K562 (cell line): ENCODE data around the gene CAMSAP2. TPM values are rescaled to one million over a fixed set of nuclear protein-coding genes. Genes with fewer than 3 reads are reported as not detected.

Experiments used
- ATAC-seq: fragments of 200-7000 bp; cut with Tn5 transposase; 3 replicates; pipeline ENCODE4 v1.9.1; 2020; ENCODE audit warnings: moderate library complexity
- BruUV-seq: library from RNA; stranded (reverse); fragments of 400-500 nt; replicated peaks from 2 replicates; lab custom pipeline; 2021; lab: Mats Ljungman, UMichigan
- CTCF ChIA-PET: fragments of 300-600 bp; formaldehyde crosslinking; extraction: SDS; loops from one replicate; lab custom pipeline; 2021; ENCODE audit warnings: low intra/inter-chr PET ratio; lab: Yijun Ruan, JAX
- POLR2A ChIA-PET: fragments of 300-600, 350-650 bp; sonication (Branson Sonifier 250); formaldehyde crosslinking; extraction: SDS; loops from one replicate; lab custom pipeline; 2021; ENCODE audit warnings: antibody characterized with exemption, inconsistent platforms; lab: Yijun Ruan, JAX
- DNase-seq, 4 experiments: peaks; one replicate each; pipeline versions ENCODE4 v3.0.0 to v3.0.0-alpha.2; 2011 to 2018; ENCODE audit warnings: low spot score in 3 of 4, mixed read lengths in 3 of 4; ENCODE audit errors: extremely low read depth in 1 of 4
- FAIRE-seq: peaks from 2 replicates; lab custom pipeline; 2011; peaks lifted over from hg19 to GRCh38; lab: Jason Lieb, UNC
- H2AFZ ChIP-seq: 2 replicates; pipeline ENCODE4 v1.6.0; 2011; ENCODE audit warnings: low read depth, low read length, control low read depth, inconsistent platforms
- H3K27ac ChIP-seq: fragments of 200-600 bp; 3 replicates; pipeline ENCODE4 v1.8.0; 2011; ENCODE audit warnings: low read depth, mild to moderate bottlenecking, control low read depth, inconsistent platforms, low read length, moderate library complexity, mixed read lengths; ENCODE audit errors: extremely low read depth
- H3K27me3 ChIP-seq, 2 experiments: fragments of 300-600 bp in 1 of 2; 2 replicates in 1 of 2; 3 replicates in 1 of 2; pipeline versions ENCODE4 v1.6.0 to v1.8.0; 2011; ENCODE audit warnings: inconsistent platforms in 2 of 2, low read length in 2 of 2, mild to moderate bottlenecking in 1 of 2, mixed read lengths in 1 of 2, moderate library complexity in 1 of 2; ENCODE audit not compliant: control insufficient read depth in 2 of 2, insufficient read depth in 2 of 2
- H3K36me3 ChIP-seq: fragments of 300-600 bp; 3 replicates; pipeline ENCODE4 v1.8.0; 2011; ENCODE audit warnings: mild to moderate bottlenecking, low read length, inconsistent platforms; ENCODE audit not compliant: control insufficient read depth, insufficient read depth
- H3K4me1 ChIP-seq, 2 experiments: fragments of 200-600 bp in 1 of 2; replicated peaks in 1 of 2; 2 replicates in 1 of 2; 3 replicates in 1 of 2; pipeline versions ENCODE4 v1.5.1 to v1.8.0; 2011; ENCODE audit warnings: inconsistent platforms in 2 of 2, low read length in 2 of 2, mild to moderate bottlenecking in 1 of 2, mixed read lengths in 1 of 2, moderate library complexity in 1 of 2; ENCODE audit not compliant: control insufficient read depth in 2 of 2, insufficient read depth in 2 of 2
- H3K4me2 ChIP-seq: 2 replicates; pipeline ENCODE4 v1.6.1; 2011; ENCODE audit warnings: low read length, control low read depth, inconsistent platforms, mixed read lengths; ENCODE audit not compliant: insufficient read depth
- H3K4me3 ChIP-seq: fragments of 200-600 bp; sonication (generic), shearing (Covaris generic); 2 replicates; pipeline ENCODE4 v1.5.1; 2016; ENCODE audit warnings: control low read depth, inconsistent platforms
- H3K79me2 ChIP-seq: fragments of 200-600 bp; 3 replicates; pipeline ENCODE4 v1.8.0; 2011; ENCODE audit warnings: low read length, inconsistent platforms; ENCODE audit not compliant: control insufficient read depth, insufficient read depth
- H3K9ac ChIP-seq, 2 experiments: 2 replicates each; pipeline versions ENCODE4 v1.6.0 to v1.6.1; 2011; ENCODE audit warnings: low read depth in 2 of 2, low read length in 2 of 2, control low read depth in 1 of 2, inconsistent platforms in 1 of 2, mild to moderate bottlenecking in 1 of 2, mixed read lengths in 1 of 2; ENCODE audit not compliant: insufficient read depth in 1 of 2
- H3K9me1 ChIP-seq: one replicate; pipeline ENCODE4 v1.6.0; 2011; ENCODE audit warnings: inconsistent platforms, mild to moderate bottlenecking, low read length, moderate library complexity; ENCODE audit not compliant: control insufficient read depth, insufficient read depth
- H3K9me3 ChIP-seq: replicated peaks from 2 replicates; pipeline ENCODE4 v1.5.1; 2011; ENCODE audit warnings: low read depth, low read length, inconsistent platforms; ENCODE audit not compliant: control insufficient read depth, insufficient read depth
- H4K20me1 ChIP-seq: replicated peaks from 2 replicates; pipeline ENCODE4 v1.6.1; 2011; ENCODE audit warnings: low read length, inconsistent platforms, mixed read lengths; ENCODE audit not compliant: control insufficient read depth, insufficient read depth
- ELF1 ChIP-seq: fragments of 200-800 bp; sonication (Bioruptor generic); IDR thresholded peaks from 2 replicates; pipeline ENCODE4 v1.6.1; 2016; ENCODE audit warnings: missing genetic modification characterization, missing compliant biosample characterization
- ETV5 ChIP-seq: sonication (generic); formaldehyde crosslinking; IDR thresholded peaks from 2 replicates; pipeline ENCODE4 v1.4.0; 2020; ENCODE audit warnings: low read depth, mild to moderate bottlenecking, missing genetic modification reagents
- HMG20A ChIP-seq: fragments of 450-650 bp; formaldehyde crosslinking; conservative IDR thresholded peaks from 2 replicates; pipeline ENCODE4 v1.4.0; 2020; ENCODE audit warnings: mild to moderate bottlenecking, mixed read lengths
- HNRNPL ChIP-seq: fragments of 200-400 bp; formaldehyde crosslinking; IDR thresholded peaks from 2 replicates; pipeline ENCODE4 v1.6.1; 2017; ENCODE audit warnings: low read depth, mild to moderate bottlenecking, low read length
- MAFG ChIP-seq: fragments of 450-650 bp; conservative IDR thresholded peaks from 2 replicates; pipeline ENCODE4 v1.6.1; 2016; ENCODE audit warnings: missing genetic modification characterization, missing compliant biosample characterization
- MEF2A ChIP-seq: IDR thresholded peaks from 2 replicates; pipeline ENCODE4 v1.6.1; 2011; ENCODE audit warnings: low read depth, mild to moderate bottlenecking, low read length, moderate library complexity; ENCODE audit not compliant: control insufficient read depth
- MYNN ChIP-seq, 2 experiments: sonication (generic); formaldehyde crosslinking in 1 of 2; IDR thresholded peaks; 2 replicates each; pipeline versions ENCODE4 v1.5.0 to v1.6.1; 2016 to 2020; ENCODE audit warnings: antibody characterized with exemption in 1 of 2, missing genetic modification reagents in 1 of 2
- POLR2G ChIP-seq: fragments of 200-400 bp; formaldehyde crosslinking; IDR thresholded peaks from 2 replicates; pipeline ENCODE4 v1.6.1; 2017; ENCODE audit warnings: low read depth, mild to moderate bottlenecking, antibody characterized with exemption, low read length, moderate library complexity
- RB1 ChIP-seq: fragments of 450-650 bp; IDR thresholded peaks from 2 replicates; pipeline ENCODE4 v1.6.1; 2017; ENCODE audit warnings: low read depth, mild to moderate bottlenecking
- TAL1 ChIP-seq: fragments of 450-650 bp; IDR thresholded peaks from 2 replicates; pipeline ENCODE4 v1.6.1; 2016; ENCODE audit warnings: mild to moderate bottlenecking
- ZFP1 ChIP-seq: fragments of 450-650 bp; formaldehyde crosslinking; IDR thresholded peaks from 2 replicates; pipeline ENCODE4 v1.4.0; 2020; ENCODE audit warnings: mild to moderate bottlenecking, mixed read lengths
- ZNF140 ChIP-seq: fragments of 250-450 bp; sonication (Bioruptor Pico); IDR thresholded peaks from 2 replicates; pipeline ENCODE4 v1.8.0; 2021; ENCODE audit warnings: moderate library complexity, mild to moderate bottlenecking, inconsistent platforms
- ZNF431 ChIP-seq: sonication (generic); formaldehyde crosslinking; IDR thresholded peaks from 2 replicates; pipeline ENCODE4 v1.8.0; 2022; ENCODE audit warnings: mild to moderate bottlenecking, missing genetic modification reagents
- ZNF717 ChIP-seq: fragments of 250-450 bp; sonication (Bioruptor Pico); IDR thresholded peaks from 2 replicates; pipeline ENCODE4 v1.5.0; 2021
- WGBS: fragments of 100-300 bp; shearing (Covaris generic); methylation state at CpG from one replicate; pipeline ENCODE4 v1.1.6; 2016; ENCODE audit warnings: low coverage, mixed read lengths; ENCODE audit not compliant: insufficient coverage; ENCODE audit errors: missing lambda C conversion rate; 5-methylcytosine and 5-hydroxymethylcytosine counted together
- in situ Hi-C: fragments of 300-500 bp; cut with MboI; formaldehyde crosslinking; loops from 4 replicates; pipeline ENCODE4 v1.15.0; 2018; ENCODE audit warnings: inconsistent platforms, mixed read lengths
- intact Hi-C: fragments of 100-400 bp; cut with micrococcal nuclease; formaldehyde crosslinking; loops from 2 replicates; pipeline ENCODE4 v1.14.2; 2022
- polyA plus RNA-seq, 8 experiments: library from polyadenylated mRNA; depleted of rRNA in 4 of 8; stranded (reverse) in 5 of 8; unstranded in 3 of 8; fragments of >200 nt; fragmentation: Nextera tagmentation in 2 of 8; fragmentation: Illumina TruSeq in 1 of 8; extraction: Ambion mirVana in 2 of 8; extraction: Trizol in 1 of 8; gene quantifications; 2 replicates each; pipeline versions ENCODE4 v1.2.1 to v1.2.3, GENCODE V29; 2011 to 2014; ENCODE audit warnings: inconsistent platforms in 1 of 8, missing spikeins in 1 of 8
- total RNA-seq, 7 experiments: library from RNA; depleted of rRNA in 6 of 7; stranded (reverse); fragments of >200 nt in 6 of 7; fragmentation: Illumina TruSeq in 2 of 7; extraction: Trizol in 2 of 7; gene quantifications; 2 replicates each; pipeline versions ENCODE4 v1.2.1 to v1.2.3, GENCODE V29; 2011 to 2021; ENCODE audit warnings: low replicate concordance in 1 of 7
- TF ChIP-seq, protein P1 (sequence below): sonication (generic); formaldehyde crosslinking; IDR thresholded peaks from 2 replicates; pipeline ENCODE4 v1.8.1; 2023; ENCODE audit warnings: mild to moderate bottlenecking, missing genetic modification reagents
- TF ChIP-seq, protein P2 (sequence below): fragments of 450-650 bp; IDR thresholded peaks from 2 replicates; pipeline ENCODE4 v1.6.1; 2018; ENCODE audit not compliant: partially characterized antibody

Gene CAMSAP2
- total and polyA plus RNA-seq, 9 of the 15 experiments (the other 6 are each of a cell fraction or from before 2014, with no cell fraction given) = 1.4 to 7.5 (median 2.7) TPM

DNA sequence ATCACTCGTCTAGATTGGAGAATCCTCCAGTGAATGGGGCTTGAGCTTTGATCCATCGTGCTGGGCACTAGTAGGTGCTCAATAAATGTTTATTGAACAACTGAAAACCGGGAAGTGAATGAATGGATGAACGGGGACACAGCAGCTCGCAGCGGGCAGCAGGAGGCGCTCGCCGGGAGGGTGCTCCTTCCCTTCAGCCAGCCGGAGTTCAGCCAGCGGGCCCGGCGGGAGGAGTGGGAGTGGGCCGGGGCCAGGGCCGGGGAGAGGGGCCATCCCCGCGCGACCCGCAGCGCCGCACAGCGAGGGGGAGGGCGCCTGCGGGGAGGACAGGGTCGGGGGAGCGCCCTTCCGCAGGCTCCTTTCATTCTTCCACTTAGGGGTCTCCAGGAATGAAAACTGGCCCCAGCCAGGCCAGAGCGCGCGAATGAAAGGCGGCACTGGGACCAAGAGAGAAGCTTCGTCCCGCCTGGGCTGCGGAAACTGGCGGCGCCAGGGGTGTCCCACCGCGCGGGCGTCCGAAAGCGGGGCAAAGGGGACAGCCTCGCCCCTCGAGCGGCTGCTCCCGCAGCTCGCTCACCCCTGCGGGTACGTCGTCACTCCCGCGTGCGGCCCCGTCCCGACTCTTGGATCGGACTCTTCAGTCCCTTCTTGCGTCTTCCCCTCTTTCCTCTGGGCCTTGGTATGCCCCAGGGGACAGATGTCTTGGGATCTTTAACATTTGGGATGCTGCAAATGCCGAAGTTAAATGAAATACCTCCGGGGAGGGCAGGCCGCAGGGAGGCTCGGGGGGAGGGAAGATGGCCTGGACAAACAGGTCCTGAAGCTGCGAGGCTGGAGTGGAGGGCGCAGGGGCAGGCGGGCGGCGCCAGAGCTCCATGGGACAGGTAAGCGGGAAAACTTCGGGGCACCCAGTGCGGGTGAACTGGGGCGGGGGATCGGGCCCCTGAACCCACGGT, 152.4 kb downstream of the CAMSAP2 start:
- Histone ChIP-seq H3K4me1 (peaks cover 7 to 18% of the 10 kb centered on the region in 2 experiments; a peak in 4 of 5 replicates), H3K79me2 (no peaks in the 10 kb centered on the region), H3K27me3 (peaks cover 71 to 81% of the 10 kb centered on the region in 2 experiments), H2AFZ (no peak overlapping the region), H3K36me3 (no peaks in the 10 kb centered on the region), H3K27ac (no peak overlapping the region), H3K4me2 (no peak overlapping the region), H4K20me1 (peaks cover 26% of the 10 kb centered on the region), H3K9ac (no peak overlapping the region), H3K4me3 (no peak overlapping the region), H3K9me3 (no peaks in the 10 kb centered on the region), H3K9me1 (no peaks in the 10 kb centered on the region)
- FAIRE-seq (no peak), DNase-seq (no peak), ATAC-seq (peak; percentile 24; the same call in 1 of the 3 replicates)
- in situ Hi-C loops = no loop called here
- 18% methylated on average over 47 of the region's 72 CpGs for WGBS
- BruUV-seq = no TSS peak
- intact Hi-C loops = no loop called here
- POLR2A ChIA-PET = interaction anchor here (1.2 to 1.5 kb wide), 2 partner anchors 10 to 15 kb away, joined by 3 to 4 read pairs; no protein-coding TSS in a partner anchor
- CTCF ChIA-PET = interaction anchor here (0.7 kb wide), 1 partner anchor 17 kb away, joined by 3 read pairs; no protein-coding TSS in a partner anchor
- TF ChIP-seq ELF1 (tag) (no peak), MAFG (tag) (no peak), HMG20A (no peak), MEF2A (no peak), ETV5 (CRISPR knock-in tag) (no peak), RB1 (no peak), ZNF140 (CRISPR knock-in tag) (no peak), TAL1 (no peak), MYNN (IDR thresholded peaks at IDR 0.05) (no peak), MYNN (CRISPR knock-in tag; IDR thresholded peaks at IDR 0.05) (no peak), HNRNPL (no peak), ZFP1 (CRISPR knock-in tag) (no peak), ZNF717 (CRISPR knock-in tag) (no peak), POLR2G (no peak), ZNF431 (no peak)
- TF ChIP-seq, protein P1, sequence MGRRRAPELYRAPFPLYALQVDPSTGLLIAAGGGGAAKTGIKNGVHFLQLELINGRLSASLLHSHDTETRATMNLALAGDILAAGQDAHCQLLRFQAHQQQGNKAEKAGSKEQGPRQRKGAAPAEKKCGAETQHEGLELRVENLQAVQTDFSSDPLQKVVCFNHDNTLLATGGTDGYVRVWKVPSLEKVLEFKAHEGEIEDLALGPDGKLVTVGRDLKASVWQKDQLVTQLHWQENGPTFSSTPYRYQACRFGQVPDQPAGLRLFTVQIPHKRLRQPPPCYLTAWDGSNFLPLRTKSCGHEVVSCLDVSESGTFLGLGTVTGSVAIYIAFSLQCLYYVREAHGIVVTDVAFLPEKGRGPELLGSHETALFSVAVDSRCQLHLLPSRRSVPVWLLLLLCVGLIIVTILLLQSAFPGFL (CRISPR knock-in tag) = no peak
- TF ChIP-seq, protein P2, sequence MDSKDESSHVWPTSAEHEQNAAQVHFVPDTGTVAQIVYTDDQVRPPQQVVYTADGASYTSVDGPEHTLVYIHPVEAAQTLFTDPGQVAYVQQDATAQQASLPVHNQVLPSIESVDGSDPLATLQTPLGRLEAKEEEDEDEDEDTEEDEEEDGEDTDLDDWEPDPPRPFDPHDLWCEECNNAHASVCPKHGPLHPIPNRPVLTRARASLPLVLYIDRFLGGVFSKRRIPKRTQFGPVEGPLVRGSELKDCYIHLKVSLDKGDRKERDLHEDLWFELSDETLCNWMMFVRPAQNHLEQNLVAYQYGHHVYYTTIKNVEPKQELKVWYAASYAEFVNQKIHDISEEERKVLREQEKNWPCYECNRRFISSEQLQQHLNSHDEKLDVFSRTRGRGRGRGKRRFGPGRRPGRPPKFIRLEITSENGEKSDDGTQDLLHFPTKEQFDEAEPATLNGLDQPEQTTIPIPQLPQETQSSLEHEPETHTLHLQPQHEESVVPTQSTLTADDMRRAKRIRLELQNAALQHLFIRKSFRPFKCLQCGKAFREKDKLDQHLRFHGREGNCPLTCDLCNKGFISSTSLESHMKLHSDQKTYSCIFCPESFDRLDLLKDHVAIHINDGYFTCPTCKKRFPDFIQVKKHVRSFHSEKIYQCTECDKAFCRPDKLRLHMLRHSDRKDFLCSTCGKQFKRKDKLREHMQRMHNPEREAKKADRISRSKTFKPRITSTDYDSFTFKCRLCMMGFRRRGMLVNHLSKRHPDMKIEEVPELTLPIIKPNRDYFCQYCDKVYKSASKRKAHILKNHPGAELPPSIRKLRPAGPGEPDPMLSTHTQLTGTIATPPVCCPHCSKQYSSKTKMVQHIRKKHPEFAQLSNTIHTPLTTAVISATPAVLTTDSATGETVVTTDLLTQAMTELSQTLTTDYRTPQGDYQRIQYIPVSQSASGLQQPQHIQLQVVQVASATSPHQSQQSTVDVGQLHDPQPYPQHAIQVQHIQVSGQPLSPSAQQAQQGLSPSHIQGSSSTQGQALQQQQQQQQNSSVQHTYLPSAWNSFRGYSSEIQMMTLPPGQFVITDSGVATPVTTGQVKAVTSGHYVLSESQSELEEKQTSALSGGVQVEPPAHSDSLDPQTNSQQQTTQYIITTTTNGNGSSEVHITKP = peak; percentile 99
